Natural killer cell (primary cell): ENCODE results near the gene TLE6. TPM values are rescaled to one million over a fixed set of nuclear protein-coding genes. Genes with fewer than 3 reads are reported as not detected.

ENCODE experiments used
- ATAC-seq, 3 donors: fragments of 150-1000 bp in 2 of 3; fragments of 200-7000 bp in 1 of 3; cut with Tn5 transposase; 1 replicate in 1 of 3; 2 replicates in 2 of 3; pipeline ENCODE4 v1.10.0; 2021; ENCODE audit warnings: mild to moderate bottlenecking in 2 of 3, moderate library complexity in 2 of 3
- DNase-seq, 2 donors: peaks; one replicate each; pipeline versions ENCODE4 v3.0.0 to v3.0.0-alpha.2; 2013 to 2021; ENCODE audit warnings: mixed read lengths in 1 of 2
- H3K27ac ChIP-seq: one replicate; pipeline ENCODE4 v1.5.1; 2013; ENCODE audit warnings: mild to moderate bottlenecking, low read length
- H3K27me3 ChIP-seq: one replicate; pipeline ENCODE4 v1.6.1; 2013; ENCODE audit warnings: low read length; ENCODE audit not compliant: control insufficient read depth, insufficient read depth
- H3K36me3 ChIP-seq: one replicate; pipeline ENCODE4 v1.6.1; 2013; ENCODE audit warnings: low read length; ENCODE audit not compliant: control insufficient read depth, insufficient read depth
- H3K4me1 ChIP-seq: one replicate; pipeline ENCODE4 v1.6.1; 2013; ENCODE audit warnings: low read length; ENCODE audit not compliant: control insufficient read depth, insufficient read depth
- H3K4me3 ChIP-seq: one replicate; pipeline ENCODE4 v1.5.1; 2013; ENCODE audit warnings: low read length
- H3K9me3 ChIP-seq: one replicate; pipeline ENCODE4 v1.6.1; 2013; ENCODE audit warnings: low read length; ENCODE audit not compliant: control insufficient read depth, insufficient read depth
- H3K27ac Mint-ChIP-seq, 2 donors: one replicate each; pipeline ENCODE4 v1.8.0; 2022; ENCODE audit warnings: mild to moderate bottlenecking in 2 of 2, mixed read lengths in 2 of 2, moderate library complexity in 1 of 2
- H3K27me3 Mint-ChIP-seq, 2 donors: one replicate each; pipeline ENCODE4 v1.8.0; 2022; ENCODE audit warnings: low read depth in 2 of 2, mixed read lengths in 2 of 2
- H3K36me3 Mint-ChIP-seq: one replicate; pipeline ENCODE4 v1.8.0; 2022; ENCODE audit warnings: mixed read lengths
- H3K4me1 Mint-ChIP-seq, 2 donors: one replicate each; pipeline ENCODE4 v1.8.0; 2022; ENCODE audit warnings: mixed read lengths in 2 of 2
- H3K4me3 Mint-ChIP-seq: one replicate; pipeline ENCODE4 v1.8.0; 2022; ENCODE audit warnings: mild to moderate bottlenecking, moderate library complexity, mixed read lengths
- H3K9me3 Mint-ChIP-seq, 2 donors: one replicate each; pipeline ENCODE4 v1.8.0; 2022; ENCODE audit warnings: mixed read lengths in 2 of 2
- WGBS: methylation state at CpG from one replicate; pipeline ENCODE4 v1.1.7; 2013; ENCODE audit warnings: missing lambda C conversion rate; ENCODE audit not compliant: insufficient coverage; 5-methylcytosine and 5-hydroxymethylcytosine counted together
- intact Hi-C: fragments of 100-400 bp; cut with micrococcal nuclease; formaldehyde crosslinking; loops from one replicate; pipeline ENCODE4 v1.14.2; 2022
- total RNA-seq, 4 donors: library from RNA; stranded (reverse); fragments of 120-200 nt in 1 of 4; gene quantifications; one replicate each; pipeline versions ENCODE4 v1.2.3 to v1.2.4, GENCODE V29; 2013 to 2022
- TF ChIP-seq, protein P1 (sequence below): fragments of 200-600 bp; IDR thresholded peaks from one replicate; pipeline ENCODE4 v1.8.0; 2022; ENCODE audit warnings: antibody characterized with exemption

TLE6 gene
- total RNA-seq, 3 donors from 2014 or later (not counting 1 experiment from before 2014, with no cell fraction given), result 0.49 to 2.2 TPM; not detected in 1

- H3K4me3 Mint-ChIP-seq, result no peak overlapping the region
- no peaks in the 10 kb centered on the region for H3K4me1 Mint-ChIP-seq
- no peaks in the 10 kb centered on the region for H3K4me1 ChIP-seq
- no peak for DNase-seq
- no peak overlapping the region for H3K27ac Mint-ChIP-seq
- no peaks in the 10 kb centered on the region for H3K36me3 Mint-ChIP-seq
- TF ChIP-seq, protein P1, sequence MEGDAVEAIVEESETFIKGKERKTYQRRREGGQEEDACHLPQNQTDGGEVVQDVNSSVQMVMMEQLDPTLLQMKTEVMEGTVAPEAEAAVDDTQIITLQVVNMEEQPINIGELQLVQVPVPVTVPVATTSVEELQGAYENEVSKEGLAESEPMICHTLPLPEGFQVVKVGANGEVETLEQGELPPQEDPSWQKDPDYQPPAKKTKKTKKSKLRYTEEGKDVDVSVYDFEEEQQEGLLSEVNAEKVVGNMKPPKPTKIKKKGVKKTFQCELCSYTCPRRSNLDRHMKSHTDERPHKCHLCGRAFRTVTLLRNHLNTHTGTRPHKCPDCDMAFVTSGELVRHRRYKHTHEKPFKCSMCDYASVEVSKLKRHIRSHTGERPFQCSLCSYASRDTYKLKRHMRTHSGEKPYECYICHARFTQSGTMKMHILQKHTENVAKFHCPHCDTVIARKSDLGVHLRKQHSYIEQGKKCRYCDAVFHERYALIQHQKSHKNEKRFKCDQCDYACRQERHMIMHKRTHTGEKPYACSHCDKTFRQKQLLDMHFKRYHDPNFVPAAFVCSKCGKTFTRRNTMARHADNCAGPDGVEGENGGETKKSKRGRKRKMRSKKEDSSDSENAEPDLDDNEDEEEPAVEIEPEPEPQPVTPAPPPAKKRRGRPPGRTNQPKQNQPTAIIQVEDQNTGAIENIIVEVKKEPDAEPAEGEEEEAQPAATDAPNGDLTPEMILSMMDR, result no peak
- no peaks in the 10 kb centered on the region for H3K36me3 ChIP-seq
- 91% methylated on average over 13 of the region's 15 CpGs for WGBS
- no peak overlapping the region for H3K27ac ChIP-seq
- intact Hi-C loops, result no loop called here
- H3K9me3 Mint-ChIP-seq, result no peaks in the 10 kb centered on the region
- no peaks in the 10 kb centered on the region for H3K9me3 ChIP-seq
- peak in 1 of 3 donors; percentile 19 for ATAC-seq
- no peaks in the 10 kb centered on the region for H3K27me3 ChIP-seq
- no peaks in the 10 kb centered on the region for H3K27me3 Mint-ChIP-seq
- H3K4me3 ChIP-seq, result no peak overlapping the region
Observed at GRCh38 chr19:2994588-2995131, 17.3 kb downstream of the TLE6 start.

DNA sequence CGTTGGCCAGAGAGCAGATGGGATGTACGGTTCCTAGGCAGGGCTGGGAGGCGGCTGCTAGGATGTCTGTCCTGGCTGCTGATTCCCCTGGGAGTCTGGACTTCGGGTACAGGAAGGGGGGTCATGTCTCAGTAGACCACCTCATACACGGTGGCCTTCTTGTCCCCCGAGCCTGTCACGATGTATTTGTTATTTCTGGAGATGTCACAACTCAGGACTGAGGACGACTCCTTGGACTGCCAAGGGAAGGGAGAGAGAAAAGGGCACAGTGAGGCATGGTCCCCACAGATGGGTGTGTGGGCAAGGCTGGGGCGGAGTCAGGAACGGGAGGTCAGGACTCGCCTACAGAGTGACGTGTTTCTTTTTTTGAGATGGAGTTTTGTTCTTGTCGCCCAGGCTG is 20.4 kb downstream of the TLE6 start:
- no peak overlapping the region for H3K27ac ChIP-seq
- no peaks in the 10 kb centered on the region for H3K36me3 ChIP-seq
- Mint-ChIP-seq H3K27me3 (no peaks in the 10 kb centered on the region), H3K27ac (no peak overlapping the region), H3K4me3 (no peak overlapping the region), H3K36me3 (no peaks in the 10 kb centered on the region), H3K9me3 (no peaks in the 10 kb centered on the region), H3K4me1 (no peaks in the 10 kb centered on the region)
- TF ChIP-seq, protein P1, result no peak
- no peaks in the 10 kb centered on the region for H3K4me1 ChIP-seq
- no peak for ATAC-seq
- no peaks in the 10 kb centered on the region for H3K9me3 ChIP-seq
- 92% methylated on average over 13 of the region's 13 CpGs for WGBS
- DNase-seq, result no peak
- H3K4me3 ChIP-seq, result no peak overlapping the region
- H3K27me3 ChIP-seq, result no peaks in the 10 kb centered on the region
- intact Hi-C loops, result no loop called here

GRCh38 chr19:2998642-2999041 is 21.3 kb downstream of the TLE6 start:
- intact Hi-C loops, result no loop called here
- Histone ChIP-seq H3K36me3 (no peaks in the 10 kb centered on the region), H3K9me3 (no peaks in the 10 kb centered on the region), H3K4me1 (no peaks in the 10 kb centered on the region), H3K4me3 (no peak overlapping the region), H3K27me3 (no peaks in the 10 kb centered on the region), H3K27ac (no peak overlapping the region)
- H3K27ac Mint-ChIP-seq, result no peak overlapping the region
- ATAC-seq (no peak), DNase-seq (no peak)
- H3K27me3 Mint-ChIP-seq, result no peaks in the 10 kb centered on the region
- no peak overlapping the region for H3K4me3 Mint-ChIP-seq
- WGBS, result 94% methylated on average over 11 of the region's 11 CpGs
- H3K4me1 Mint-ChIP-seq, result no peaks in the 10 kb centered on the region
- no peaks in the 10 kb centered on the region for H3K9me3 Mint-ChIP-seq
- TF ChIP-seq, protein P1, result no peak
- H3K36me3 Mint-ChIP-seq, result no peaks in the 10 kb centered on the region

- Mint-ChIP-seq H3K4me1 (no peaks in the 10 kb centered on the region), H3K9me3 (no peaks in the 10 kb centered on the region), H3K4me3 (no peak overlapping the region), H3K27me3 (no peaks in the 10 kb centered on the region), H3K27ac (no peak overlapping the region), H3K36me3 (no peaks in the 10 kb centered on the region)
- DNase-seq (no peak), ATAC-seq (no peak)
- WGBS, result 94% methylated on average over 6 of the region's 6 CpGs
- TF ChIP-seq, protein P1, result no peak
- H3K4me3 ChIP-seq, result no peak overlapping the region
- intact Hi-C loops, result no loop called here
- no peaks in the 10 kb centered on the region for H3K4me1 ChIP-seq
- H3K27me3 ChIP-seq, result no peaks in the 10 kb centered on the region
- H3K9me3 ChIP-seq, result no peaks in the 10 kb centered on the region
- H3K36me3 ChIP-seq, result no peaks in the 10 kb centered on the region
- H3K27ac ChIP-seq, result no peak overlapping the region
Observed at GRCh38 chr19:3001235-3001800, 24.0 kb downstream of the TLE6 start.
